Stimulated activated CD8-positive, alpha-beta memory T cell treated with anti-CD3 and anti-CD28 coated beads, Interleukin-15, amount 100 ng/mL, for 24 hours (primary cell): ENCODE data around the gene DLG2.
"Not testable (repeated sequence)": the region's sequence is repeated elsewhere in the genome, so short reads cannot be mapped to it uniquely, and the experiment has no call there.

Experiments
- DNase-seq: peaks from one replicate; pipeline ENCODE4 v3.0.0-alpha.2; 2020; ENCODE audit warnings: low read depth

The DLG2 gene

DNA sequence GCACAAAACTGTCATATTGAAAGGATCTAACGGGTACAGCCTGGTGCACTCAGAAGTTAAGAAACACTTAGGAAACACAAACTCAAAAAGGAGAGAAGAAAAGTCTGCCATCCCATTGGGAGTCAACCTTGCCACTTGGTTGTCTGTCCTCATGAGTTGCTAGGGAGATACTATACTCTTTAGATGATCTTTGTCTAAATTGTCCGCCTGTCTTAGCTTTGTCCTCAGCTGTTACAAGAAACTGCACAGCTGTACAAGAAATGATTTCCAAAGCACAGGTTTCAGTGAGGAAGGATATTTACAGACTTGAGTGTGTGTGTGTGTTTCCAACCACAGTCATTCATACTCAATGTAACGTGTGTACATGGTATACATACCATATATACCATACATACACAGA, 2171.8 kb downstream of the DLG2 start:
- no peak for DNase-seq

DNA sequence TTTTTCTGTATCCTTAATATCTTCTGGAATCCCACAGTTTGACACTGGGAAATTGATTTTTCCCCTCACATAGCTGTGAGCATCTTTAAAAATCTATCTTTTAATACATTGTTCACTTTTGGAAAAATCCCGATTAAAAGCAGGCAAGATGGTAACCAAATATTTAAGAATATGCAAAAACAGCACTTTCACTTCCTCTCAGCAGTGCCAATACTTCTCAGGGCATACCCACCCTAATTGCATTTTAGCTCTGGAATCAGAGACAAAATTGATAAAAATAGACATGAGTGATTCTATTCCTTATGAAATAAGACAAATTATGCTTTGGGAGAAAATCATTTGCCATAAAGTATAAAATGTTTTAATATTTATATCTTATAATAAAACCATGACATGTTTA, 2172.5 kb downstream of the DLG2 start:
- no peak for DNase-seq

DNA sequence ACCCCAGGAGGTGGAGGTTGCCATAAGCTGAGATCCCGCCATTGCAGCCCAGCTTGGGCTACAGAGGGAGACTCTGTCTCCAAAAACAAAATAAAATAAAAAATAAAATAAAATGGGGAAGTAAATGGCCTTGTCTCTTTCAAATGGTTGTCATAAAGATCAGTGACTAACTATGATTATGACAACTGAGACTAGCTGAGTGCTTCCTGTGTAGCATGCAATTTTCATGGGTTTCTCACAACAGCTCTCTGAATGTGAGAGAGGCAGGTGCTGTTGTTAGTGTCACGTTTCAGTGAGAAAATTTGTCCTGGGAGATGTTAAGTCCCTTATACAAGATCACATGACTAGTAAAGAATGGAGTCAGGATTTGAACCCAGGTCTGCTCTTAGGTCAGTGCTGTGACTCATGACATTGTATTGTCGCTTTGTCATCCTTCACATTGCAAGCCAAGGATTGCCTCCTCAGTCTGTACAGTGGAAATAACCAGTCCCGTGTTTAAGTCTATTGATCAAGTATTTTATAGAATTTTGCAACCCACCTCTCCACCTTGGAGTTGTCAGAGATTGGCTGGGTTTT, 2177.7 kb downstream of the DLG2 start:
- DNase-seq, result no peak

DNA sequence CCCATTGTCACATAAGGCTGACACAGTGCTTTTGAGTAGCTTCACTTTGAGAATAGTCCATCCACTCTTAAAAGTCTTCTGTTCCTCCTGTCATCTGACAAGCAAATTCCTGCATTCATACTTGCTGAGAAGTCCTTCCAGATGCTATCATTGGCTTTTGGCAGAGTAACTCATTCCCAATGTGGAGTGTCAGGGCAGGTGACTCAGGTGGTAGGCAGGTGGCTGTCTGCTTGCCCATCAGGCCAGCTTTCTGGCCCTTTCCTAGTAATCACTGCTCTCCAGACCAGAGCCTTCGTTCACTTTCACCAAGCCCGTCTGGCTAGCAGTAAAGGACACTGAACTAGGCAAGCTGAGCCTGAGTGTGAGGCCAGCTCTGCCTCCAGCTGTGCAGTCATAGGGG, 2178.5 kb downstream of the DLG2 start:
- no peak for DNase-seq

DNA sequence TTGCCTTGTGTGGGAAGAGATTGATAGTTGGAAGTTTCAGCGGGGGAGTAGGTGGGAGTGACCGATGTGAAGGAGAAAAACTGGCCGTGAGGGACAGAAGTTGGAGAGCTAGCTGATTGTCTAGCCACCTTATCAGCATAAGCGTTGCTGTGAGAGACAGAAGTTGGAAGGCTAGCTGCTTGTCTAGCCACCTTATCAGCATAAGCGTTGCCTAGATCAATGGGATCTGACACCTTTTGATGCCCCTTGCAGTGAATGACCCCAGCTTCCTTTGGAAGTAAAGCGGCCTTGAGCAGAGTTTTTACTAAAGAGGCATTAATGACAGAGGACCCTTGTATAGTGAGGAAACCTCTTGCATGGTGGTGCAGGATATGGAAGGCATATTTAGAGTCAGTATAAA, 2183.3 kb downstream of the DLG2 start:
- not testable (repeated sequence) for DNase-seq

DNA sequence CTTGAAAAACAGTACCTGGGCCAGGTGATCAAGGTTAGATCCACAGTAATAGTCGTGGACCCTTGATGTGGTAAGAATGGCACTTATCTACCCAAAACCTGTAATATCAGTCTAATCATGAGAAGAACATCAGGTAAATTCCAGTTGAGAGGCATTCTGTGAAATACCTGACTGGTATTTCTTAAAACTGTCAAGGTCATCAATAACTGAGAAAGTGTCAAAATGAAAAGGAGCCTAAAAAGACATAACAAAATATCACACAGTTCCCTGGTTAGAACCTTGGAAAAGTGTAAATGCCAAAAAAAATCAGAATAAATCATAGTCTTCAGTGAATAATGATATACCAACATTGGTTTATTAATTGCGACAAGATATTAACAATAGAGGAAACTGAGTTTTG, 2185.5 kb downstream of the DLG2 start:
- no peak for DNase-seq

DNA sequence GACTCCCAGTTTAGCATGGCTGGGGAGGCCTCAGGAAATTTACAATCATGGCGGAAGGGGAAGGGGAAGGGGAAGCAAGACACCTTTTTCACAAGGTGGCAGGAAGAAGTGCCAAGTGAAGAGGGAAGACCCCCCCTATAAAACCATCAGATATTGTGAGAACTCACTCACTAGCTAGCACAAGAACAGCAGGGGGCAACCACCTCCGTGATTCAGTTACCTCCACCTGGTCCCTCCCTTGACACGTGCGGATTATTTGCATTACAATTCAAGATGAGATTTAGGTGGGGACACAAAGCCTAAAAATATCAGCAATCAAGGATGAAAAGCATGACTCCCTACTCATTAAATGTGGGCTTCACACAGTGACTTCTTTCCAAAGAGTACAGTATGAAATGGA, 2186.0 kb downstream of the DLG2 start:
- no peak for DNase-seq

DNA sequence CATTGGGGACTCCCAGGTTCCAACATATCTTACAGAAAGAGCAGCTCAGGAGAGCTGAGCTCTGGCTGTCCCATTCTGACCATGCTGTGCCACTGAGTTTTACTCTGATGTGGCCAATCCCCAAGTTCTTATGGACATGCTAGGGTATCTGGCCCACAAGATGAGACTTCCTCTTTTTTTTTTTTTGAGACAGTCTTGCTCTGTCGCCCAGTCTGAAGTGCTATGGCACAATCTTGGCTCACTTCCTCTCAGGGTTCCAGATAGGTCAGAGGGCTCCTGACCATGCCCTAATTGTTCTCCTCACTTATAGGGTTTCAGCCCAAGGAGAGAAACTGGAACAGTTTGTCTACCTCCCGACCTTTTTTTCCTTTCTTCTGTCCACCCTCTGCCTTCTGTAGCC, 2188.7 kb downstream of the DLG2 start:
- no peak for DNase-seq

DNA sequence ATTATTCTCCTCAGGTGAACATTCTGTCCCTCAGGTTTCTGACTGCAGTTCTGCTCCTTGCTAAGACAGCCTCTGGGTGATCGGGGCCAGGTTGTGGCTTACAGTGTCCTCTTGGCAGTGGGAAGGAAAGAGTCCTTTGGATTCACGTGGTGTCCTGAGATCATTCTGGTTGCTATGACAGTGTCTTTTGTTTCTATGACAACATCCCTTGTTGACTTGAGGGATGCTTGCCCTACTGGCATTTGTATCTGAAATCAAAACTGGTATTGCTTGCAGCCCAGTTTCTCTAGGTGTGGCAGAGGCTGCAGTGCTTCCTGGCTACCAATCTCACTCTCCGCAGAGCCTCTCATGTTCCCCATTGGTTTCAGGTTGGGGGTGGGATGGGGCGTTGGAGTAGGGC, 2189.2 kb downstream of the DLG2 start:
- no peak for DNase-seq

DNA sequence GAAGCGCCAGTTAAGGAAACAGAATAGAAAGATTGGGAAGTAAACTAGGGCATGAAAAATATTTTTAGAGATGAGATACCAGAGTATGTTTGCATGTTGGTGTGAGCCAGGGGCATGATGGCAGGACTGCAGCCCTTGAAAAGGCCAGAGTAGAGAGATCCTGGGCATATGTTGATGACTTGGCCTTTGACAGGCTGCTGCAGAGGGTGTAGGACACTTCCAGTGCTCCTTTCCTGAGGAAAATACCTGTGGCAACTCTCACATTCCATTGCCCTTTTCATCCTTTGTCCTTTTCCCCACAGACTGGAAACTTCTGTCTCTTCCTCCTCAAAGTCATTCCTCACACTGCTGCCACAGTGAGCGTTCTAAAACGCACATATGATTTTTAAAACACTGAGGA, 2190.3 kb downstream of the DLG2 start:
- no peak for DNase-seq

DNA sequence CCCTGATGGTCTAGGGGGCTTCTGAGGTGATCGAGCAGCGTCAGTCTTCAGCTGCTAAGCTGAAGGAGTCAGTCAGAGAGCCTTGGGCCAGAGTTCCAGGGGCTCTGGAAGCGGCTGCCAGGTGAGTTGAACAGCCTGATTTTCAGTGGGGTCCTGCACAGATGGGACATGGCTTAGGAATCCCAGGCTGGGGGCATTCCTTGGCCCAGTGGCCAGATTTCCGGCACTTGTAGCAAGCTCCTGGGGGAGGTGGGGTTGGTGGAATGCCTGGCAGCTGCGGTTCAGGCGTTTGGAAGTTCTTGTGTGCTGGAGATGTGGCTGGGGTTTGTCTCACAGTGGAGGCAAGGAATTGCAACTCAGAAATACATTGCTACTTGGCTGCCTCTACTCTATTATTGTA, 2192.3 kb downstream of the DLG2 start:
- DNase-seq, result not testable (repeated sequence)

DNA sequence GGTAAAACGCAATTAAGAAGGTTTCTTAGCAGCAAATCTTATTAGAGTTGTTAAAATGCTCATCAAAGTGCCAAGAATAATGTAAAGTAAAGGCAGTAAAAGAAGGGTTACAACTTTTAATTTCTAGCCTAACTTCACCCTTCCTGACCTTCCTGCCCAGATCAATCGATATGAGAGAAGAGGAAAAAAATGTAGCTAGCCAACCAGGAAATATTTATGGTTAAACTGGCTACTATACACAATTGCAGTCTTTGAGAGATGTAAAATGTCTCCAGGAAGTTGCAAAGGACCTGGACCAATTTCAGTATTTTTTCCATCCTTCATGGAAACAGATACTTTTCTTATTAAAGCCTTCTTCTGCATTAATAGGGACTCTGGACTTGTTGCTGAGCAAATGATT, 2199.2 kb downstream of the DLG2 start:
- DNase-seq, result no peak

DNA sequence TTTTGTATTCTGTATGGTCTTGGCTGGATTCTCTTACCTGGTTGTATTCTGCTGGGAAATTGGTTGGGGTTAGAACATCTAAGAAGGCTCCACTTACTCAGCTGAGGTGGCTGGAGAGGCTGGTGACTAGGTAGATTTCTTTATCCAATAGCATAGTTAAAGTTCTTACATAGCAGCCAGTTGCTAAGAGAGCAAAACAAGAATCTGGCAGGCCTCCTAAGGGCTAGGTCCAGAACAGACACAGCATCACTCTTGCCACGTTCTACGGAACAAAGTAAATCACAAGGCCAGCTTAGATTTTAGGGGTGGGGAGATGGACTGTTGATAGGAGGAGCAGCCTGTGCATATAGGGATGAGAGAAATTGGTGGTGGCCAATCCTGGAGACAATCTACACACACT, 2199.6 kb downstream of the DLG2 start:
- DNase-seq, result no peak

DNA sequence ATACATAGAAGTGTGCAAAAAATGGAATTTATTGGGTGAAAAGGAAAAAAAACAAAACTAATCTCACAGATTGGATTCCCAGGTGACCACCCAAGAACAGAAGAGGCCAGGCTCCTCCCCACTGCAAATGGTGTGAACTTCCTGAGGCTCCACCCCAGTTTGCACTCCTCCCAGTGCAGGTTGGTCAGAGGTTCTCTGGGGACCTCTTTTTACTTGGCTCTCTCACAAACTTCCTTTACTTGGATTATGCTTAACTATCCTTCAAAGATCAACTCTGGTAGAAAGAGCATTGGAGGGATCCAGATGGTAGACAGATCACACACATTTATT, 2202.0 kb downstream of the DLG2 start:
- DNase-seq, result no peak

DNA sequence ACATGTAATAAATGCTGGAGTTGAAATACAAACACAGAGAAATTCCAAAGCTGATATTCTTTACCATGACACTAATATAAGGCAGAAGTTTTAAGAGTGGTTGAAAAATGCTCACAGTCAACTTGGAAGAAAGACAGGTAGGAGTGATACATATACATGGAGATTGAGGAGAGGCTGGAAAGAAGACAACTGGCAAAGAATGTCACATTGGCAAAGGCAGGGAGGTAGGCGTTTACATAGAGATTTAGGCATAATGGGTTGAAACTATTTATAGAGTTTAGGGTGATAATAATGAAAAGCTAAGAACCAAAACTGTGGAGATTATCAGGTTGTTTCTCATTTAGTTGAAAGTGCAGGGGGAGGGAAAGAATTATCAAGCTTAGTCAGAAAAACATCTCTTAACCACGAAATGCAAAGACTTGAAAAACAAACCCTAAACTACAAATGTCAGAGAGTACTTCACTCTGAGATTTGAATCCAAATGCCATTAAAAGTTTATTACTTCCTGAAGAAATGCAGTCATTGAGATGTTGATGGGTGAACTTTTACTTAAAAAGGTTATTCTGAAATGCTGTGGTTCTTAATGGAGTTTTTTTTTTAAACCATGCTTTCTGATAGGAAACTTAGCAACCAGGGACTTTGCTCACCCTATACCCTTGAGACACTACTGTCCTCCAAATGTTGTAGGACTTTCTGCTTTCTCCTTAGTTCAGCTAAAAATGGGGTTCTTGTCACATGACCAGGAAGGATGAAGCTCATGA, 2202.6 kb downstream of the DLG2 start:
- no peak for DNase-seq

DNA sequence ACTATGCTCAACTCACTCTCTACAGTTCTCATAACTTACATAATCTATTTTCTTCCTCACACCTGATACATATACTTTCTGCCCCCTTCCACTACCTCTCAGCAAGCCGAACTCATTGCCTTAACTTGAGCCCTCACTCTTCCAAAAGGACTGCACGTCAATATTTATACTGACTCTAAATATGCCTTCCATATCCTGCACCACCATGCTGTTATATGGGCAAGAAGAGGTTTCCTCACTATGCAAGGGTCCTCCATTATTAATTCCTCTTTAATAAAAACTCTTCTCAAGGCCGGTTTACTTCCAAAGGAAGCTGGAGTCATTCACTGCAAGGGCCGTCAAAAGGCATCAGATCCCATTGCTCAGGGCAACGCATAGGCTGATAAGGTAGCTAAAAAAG, 2204.5 kb downstream of the DLG2 start:
- not testable (repeated sequence) for DNase-seq

DNA sequence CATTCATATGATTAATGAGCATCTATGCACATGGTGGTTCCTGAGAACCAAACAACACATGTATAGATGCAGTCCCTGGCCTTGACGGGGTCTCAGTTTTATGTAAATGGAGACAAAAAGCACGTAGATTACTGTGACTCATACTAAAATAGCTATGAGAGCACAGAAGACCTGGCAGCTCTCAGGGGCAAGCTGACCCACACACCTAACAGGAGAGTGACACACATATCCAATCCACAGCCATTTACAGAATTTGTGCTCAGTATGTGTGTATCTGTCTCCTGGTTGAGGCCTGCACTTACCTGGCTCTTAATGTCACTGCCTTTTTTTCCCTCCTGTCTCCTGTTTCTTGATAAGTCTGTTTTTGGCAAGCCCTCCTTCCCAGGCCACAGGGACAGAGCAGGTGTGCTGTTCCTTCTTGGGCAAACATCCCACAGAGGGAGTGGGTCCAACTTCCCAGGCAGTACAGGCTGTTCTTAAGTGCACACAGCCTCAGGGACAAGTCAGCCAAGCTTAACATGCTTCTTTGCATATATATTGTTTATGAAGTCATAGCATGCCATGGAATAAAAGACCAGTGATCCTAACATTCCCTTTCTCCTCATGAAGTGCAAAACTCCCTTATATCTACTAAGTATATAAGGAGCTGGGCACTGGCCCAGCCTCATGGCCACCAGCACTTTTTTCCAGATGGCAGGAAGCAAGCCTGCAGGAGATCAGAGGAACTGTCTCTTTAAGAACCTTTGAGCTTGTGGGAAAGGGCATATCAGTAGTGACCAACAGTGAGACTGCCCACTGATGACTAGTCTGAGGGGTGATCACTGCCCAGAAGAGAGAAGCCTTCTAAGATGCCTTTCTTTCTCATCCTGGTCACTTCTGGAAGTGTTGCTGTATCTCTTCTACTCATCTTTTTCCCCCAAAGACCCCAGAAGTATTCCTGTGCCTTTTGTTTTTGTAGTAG, 2216.3 kb downstream of the DLG2 start:
- DNase-seq, result no peak

DNA sequence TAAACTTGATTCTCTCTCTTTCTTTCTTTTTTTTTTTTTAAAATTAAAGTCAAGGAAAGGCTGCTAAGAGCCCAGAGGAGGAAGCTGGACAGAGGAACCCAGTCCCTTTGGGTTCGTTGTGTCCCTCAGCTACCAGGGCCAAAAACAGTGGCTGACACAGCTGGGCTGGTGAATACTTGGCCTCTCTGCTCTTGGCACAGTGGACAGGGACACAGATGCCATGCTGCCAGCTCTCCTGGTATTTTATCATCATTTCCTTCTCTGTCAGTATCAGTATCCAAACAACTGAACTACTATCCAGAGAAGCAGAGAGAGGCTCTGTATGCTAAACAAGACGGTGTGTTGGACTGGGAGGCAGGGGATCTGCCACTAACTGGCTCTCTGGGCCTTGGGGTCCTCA, 2217.3 kb downstream of the DLG2 start:
- no peak for DNase-seq

DNA sequence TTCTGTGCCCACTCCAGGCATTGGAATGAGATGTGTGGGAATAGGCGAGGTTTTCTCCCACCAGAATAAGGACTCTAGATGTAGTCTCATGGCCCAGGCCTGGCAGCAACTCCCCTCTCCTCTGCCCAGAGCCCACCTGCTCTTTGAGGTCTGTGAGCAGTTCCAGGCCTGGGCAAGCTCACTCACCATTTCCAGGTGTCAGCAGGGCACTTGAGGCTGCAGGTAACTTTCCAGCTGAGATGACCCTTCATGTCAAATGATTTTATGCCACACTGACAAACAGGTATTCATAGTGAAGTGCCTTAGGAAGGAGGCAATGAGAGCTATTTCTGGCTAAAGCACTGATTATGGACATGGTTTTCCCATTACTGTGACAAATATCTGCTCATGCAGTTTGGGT, 2217.7 kb downstream of the DLG2 start:
- no peak for DNase-seq

DNA sequence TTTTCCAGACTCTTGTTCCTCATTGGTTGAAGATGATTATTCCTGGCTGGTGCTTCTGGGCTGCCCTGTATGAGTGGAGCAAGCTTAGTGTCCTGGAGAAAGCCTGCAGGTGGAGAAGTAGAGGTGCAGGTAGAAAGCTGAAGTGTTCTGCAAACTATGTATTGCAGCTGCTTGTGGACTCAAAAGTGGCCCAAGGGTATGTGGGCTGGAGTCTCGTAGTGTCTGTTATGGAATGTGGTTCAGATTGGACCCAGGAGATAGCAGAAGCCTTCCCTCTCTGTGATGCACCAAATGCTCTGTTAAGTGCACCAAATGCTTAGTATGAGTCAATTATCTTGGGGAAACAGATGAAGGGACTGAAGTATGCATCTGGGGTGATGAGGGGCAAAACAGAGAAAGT, 2218.2 kb downstream of the DLG2 start:
- DNase-seq, result no peak
